CD4-positive, alpha-beta T cell treated with Interleukin-6 for 4 hours (primary cell): ENCODE results near the gene ZNF225.
"Not testable (repeated sequence)": the region's sequence is repeated elsewhere in the genome, so short reads cannot be mapped to it uniquely, and the experiment has no call there.

Source experiments
- DNase-seq: peaks from one replicate; pipeline ENCODE4 v3.0.0-alpha.2; 2020; ENCODE audit warnings: mixed read lengths

The ZNF225 gene

DNA sequence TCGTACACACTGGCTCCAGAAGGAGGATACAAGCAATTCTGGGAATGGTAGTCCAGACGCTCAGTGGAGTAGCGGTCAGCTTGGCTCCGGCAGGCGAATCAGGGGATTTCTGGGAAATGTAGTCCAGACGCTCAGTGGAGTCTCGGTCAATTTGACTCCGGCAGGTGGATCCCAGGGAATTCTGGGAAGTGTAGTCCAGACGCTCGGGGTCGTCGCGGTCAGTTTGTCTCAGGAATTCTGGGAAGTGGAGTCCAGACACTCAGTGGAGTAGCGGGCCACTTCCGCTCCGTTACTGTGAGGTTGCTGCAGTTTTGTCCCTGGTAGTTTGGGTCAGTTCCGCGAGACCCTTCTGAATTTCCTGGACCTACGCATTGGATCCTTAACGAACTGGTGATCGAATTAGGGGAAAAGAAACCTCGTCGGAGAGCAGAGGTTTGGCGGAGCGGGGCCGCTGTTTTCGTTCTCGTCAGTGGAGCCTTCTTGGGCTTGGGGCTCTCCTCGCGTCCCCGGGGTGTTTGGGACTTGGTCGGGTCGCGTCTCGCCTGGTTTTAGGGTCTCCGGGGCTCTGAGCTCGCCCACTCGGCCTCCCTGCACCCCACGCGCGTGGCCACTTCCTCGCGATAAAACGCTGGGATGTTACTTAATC lies at the start of gene ZNF225:
Gene ZNF225, plus strand, starts transcription at position 262 of the 646 bp plus-strand sequence. CDS start 2,429 bp downstream, outside the sequence.
- peak; percentile 87 for DNase-seq

DNA sequence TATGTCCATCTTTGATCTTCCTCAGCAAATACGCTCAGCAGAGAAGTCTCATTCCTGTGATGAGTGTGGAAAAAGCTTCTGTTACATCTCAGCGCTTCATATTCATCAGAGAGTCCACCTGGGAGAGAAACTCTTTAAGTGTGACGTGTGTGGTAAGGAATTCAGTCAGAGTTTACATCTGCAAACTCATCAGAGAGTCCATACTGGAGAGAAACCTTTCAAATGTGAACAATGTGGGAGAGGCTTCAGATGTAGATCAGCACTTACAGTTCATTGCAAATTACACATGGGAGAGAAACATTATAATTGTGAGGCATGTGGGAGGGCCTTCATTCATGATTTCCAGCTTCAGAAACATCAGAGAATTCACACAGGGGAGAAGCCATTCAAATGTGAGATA lies 46.9 kb upstream of the ZNF225 start:
- no peak for DNase-seq

DNA sequence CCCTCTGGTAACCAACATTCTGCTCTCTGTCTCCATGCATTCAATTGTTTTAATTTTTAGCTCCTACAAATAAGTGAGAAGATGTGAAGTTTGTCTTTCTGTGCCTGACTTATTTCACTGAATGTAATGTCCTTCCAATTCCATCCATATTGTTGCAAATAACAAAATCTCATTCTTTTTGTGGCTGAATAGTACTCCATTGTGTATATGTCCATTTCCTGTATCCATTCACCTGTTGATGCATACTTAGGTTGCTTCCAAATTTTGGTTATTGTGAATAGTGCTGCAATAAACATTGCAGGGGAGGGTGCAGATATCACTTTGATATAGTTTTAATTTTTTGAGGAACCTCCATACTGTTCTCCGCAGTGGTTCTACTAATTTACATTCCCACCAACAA lies 43.8 kb upstream of the ZNF225 start:
- DNase-seq: no peak

DNA sequence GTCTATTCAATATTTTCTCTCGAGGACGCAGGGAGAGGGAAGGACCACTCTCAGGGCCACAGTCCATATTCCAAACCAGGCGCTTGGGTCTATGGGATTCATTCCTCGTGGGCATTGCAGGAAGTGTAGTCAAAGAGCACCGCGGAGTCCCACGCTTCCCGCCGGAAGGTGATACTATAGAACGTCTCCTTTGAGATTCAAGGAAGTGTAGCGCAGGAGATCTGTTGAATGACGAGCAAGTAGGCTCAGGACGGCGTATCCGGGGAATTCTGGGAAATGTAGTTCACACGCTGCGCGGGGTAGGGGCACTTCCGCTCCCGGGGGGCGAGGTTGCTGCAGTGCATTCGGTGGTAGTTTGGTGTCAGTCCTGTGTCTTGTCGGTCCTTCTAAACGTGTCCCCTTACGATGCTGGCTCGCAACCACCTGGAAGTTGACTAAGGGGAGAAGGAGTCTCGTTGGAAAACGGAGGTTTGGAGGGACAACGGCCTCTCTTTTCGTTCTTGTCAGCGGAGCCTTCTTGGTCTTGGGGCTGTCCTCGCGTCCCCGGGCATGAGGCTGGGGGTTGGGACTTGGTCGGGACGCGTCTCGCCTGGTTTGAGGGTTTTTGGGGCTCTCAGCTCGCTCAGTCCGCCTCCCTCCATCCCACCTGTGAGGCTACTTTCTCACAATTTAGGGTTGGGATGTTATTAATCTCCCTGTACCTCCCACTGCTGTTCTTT lies 41.2 kb upstream of the ZNF225 start, which contains the start of gene ZNF284:
Gene ZNF284, plus strand, starts transcription at position 336 of the 719 bp plus-strand sequence. CDS start 4,231 bp downstream, outside the sequence.
- DNase-seq: peak; percentile 88

DNA sequence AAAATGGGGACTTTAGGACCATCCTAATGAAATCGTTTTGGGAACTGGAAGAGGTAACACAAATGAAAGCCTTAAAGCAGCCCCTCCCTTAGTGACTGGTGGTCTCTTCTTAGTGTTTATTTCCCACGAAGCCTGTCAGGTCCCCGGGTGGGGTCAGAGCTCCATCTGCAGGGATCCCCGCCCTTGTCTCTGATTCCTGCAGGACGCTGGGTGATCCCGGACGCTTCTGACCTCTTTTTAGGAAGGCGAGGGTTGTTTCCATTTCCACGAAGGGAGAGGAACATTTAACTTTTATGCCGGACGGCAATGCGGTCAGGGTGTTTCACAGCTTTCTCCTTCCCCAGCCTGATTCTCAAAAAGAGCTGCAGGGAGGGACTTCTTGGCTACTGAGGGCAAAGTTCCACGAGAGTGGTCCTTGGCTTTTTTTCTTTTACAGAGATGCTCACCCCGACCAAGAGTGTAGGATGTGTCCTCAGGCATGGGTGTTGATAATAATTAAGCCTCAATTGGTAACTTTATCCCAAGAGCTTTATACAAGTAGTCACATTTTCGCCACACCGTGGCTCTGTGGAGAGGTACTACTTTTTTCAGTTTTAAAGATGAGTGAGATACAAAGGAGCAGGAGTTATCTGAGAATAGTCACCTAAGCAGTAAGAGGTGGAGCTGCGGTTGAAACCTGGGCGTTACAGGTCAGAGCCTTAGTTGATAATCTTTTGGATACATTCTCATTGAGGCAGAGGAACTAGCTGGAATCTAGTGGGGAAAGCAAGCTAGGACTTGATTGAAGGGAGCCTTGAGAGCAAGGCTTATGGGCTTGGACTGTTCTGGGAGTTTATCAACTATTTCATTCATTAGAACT lies 40.4 kb upstream of the ZNF225 start:
- no peak for DNase-seq

DNA sequence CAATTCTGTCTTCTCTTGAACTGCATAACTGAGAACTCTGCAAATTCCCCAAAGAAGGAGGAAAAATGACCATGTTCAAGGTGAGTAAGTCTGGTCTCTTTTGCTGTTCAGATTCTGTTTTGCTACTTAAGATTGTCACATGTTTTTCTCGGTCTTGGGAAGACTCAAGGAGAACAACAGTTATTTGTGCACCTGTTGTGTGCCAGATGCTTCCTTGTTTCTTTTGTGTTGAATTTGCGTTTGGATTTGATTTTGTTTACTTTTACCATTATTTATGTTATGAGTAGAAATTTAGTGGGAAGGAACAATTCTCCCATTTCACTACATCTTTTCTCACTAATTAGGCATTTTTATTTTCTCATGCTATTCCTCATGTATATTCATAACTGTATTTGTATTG lies 36.9 kb upstream of the ZNF225 start:
- DNase-seq: no peak

DNA sequence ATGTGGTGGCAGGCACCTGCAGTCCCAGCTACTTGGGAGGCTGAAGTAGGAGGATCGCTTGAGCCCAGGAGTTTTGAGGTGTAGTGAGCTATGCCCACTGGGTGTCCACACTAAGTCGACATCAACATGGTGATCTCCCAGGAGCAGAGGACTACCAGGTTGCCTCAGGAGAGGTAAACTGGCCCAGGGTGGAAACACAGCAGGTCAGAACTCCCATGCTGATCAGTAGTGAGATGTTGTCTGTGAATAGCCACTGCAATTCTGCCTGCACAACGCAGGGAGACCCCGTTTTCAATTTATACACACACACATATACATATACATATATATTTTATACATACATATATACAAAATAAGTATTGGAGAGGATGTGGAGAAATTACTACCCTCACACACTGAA lies 21.1 kb upstream of the ZNF225 start:
- no peak for DNase-seq

DNA sequence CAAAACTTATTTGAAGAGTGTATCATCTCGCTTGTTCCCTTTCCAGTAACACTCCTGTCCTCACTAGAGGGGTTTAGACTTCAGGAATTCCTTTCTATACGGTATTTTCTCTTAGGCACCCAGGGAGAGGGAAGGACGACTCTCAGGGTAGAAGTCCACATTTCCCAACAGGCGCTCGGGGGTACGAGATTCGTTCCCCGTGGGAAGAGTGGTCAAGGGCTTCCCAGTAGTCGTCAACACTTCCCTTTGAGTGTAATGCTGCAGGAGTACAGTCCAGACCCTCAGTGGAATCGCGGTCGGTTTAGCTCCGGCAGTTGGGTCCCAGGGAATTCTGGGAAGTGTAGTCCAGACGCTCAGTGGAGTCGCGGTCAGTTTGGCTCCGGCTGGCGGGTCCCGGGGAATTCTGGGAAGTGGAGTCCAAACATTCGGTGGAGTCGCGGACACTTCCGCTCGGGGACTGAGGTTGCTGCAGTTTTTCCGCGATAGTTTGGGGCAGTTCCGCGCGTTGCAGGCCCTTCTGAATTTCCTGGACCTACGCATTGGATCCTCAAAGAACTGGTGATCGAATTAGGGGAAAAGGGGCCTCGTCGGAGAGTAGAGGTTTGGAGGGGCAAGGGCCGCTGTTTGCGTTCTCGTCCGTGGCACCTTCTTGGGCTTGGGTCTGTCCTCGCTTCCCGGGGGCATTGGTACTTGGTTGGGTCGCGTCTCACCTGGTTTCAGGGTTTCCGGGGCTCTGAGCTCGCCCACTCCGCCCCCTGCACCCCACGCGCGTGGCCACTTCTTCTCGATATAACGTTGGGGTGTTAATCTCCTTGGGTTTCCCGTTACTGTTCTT lies 19.1 kb upstream of the ZNF225 start, which contains the start of gene ZNF224:
Gene ZNF224, plus strand, starts transcription at position 431 of the 835 bp plus-strand sequence. CDS start 3,513 bp downstream, outside the sequence.
- peak; percentile 82 for DNase-seq

DNA sequence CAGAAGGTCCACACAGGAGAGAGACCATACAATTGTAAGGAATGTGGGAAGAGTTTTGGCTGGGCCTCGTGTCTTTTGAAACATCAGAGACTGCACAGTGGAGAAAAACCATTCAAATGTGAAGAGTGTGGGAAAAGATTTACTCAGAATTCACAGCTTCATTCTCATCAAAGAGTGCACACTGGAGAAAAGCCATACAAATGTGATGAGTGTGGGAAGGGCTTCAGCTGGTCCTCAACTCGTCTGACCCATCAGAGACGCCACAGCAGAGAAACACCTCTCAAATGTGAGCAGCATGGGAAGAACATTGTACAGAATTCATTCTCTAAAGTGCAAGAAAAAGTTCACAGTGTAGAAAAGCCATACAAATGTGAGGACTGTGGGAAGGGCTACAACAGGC lies 5.4 kb upstream of the ZNF225 start:
- DNase-seq: no peak

DNA sequence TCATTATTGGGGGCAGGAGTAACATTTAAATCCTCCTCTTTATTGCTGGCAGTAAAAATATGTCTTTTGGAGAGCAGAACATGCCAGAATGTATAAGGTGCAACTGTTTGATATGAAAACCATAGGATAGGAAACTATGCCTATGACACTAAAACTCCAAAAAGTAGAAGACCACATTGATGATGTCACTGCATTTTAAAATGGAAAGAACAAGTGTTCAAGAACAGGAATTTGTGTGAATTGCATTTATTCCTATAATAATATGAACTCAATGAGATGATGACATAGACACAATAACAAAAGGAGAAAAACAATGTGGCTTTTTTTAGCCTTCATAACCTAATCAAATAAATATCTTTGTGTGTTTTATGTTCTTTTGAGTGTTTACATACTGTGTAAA lies 3.7 kb upstream of the ZNF225 start:
- no peak for DNase-seq

DNA sequence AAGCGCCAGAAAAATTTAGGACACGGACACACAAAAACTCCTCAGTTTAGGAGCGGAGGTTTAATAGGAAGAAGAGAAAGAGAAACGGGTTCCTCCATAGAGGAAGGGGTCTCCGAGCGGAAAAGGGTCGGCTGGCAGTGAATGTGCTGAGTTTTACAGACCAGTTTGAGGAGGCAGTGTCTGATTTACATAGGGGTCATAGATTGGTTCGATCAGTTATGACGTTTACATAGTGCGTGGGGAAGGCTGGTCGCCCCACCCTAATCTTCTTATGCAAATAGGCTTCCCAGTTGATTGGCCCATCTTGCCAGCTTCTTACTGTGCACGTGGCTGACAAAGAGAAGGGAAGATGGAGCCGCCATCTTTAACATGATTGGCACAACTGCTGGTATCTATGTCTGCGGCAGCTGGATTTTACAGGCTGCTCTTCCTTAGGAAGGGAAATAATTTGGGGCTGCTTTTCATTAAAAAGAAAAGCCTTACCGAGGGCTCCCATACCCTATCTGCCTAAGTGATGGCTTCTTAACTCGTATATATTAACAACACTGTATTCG lies 1.2 kb upstream of the ZNF225 start:
- DNase-seq: no peak

DNA sequence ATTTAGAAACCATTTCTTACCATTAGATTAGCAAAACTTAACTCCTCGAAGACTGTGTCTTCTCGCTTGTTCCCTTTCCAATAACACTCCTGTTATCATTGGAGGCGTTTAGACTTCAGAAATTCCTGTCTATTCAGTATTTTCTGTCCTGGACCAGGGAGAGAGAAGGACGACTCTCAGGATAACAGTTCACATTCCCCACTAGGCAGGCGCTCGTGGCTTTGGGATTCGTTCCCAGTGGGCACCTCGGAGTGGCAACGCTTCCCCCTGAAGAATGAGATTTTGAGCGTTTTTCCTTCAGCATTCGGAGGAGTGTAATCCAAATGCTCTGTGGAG lies 429 bp upstream of the ZNF225 start:
- DNase-seq: no peak

DNA sequence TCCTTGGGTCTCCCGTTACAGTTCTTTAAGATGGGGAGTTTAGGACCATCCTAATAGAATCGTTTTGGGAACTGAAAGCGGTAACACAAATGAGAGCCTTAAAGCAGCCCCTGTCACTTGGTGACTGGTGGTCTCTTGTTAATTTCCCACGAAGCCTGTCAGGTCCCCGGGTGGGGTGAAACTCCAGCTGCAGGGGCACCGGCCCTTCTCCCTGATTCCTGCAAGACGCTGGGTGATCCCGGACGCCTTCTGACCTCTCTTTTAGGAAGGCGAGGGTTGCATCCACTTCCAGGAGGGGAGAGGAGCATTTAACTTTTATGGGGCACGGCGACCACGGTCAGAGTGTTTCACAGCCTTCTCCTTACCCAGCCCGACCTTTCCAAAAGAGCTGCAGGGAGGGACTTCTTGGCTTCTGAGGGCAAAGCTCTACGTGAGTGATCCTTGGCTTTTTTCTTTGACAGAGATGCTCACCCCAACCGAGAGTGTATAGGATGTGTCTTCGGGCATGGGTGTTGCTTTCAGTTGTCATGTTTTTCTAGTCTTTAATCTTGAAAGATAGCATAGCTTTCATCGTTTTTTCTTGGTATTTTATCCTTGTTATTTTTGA lies 688 bp downstream of the ZNF225 start:
- DNase-seq: no peak

DNA sequence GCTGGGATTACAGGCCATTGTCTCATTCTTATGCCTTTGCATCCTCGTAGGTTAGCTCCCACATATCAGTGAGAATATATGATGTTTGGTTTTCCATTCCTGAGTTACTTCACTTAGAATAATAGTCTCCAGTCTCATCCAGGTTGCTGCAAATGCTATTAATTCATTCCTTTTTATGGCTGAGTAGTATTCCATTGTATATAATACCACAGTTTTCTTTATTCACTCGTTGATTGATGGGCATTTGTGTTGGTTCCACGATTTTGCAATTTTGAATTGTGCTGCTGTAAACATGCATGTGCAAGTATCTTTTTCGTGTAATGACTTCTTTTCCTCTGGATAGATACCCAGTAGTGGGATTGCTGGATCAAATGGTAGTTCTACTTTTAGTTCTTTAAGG lies 8.0 kb downstream of the ZNF225 start:
- DNase-seq: not testable (repeated sequence)

DNA sequence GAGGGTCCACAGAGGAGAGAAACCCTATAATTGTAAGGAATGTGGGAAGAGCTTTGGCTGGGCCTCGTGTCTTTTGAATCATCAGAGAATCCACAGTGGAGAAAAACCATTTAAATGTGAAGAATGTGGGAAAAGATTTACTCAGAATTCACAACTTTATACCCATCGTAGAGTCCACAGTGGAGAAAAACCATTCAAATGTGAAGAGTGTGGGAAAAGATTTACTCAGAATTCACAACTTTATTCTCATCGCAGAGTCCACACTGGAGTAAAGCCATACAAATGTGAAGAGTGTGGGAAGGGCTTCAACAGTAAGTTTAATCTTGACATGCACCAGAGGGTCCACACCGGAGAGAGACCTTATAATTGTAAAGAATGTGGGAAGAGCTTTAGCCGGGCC lies 18.8 kb downstream of the ZNF225 start:
- no peak for DNase-seq

DNA sequence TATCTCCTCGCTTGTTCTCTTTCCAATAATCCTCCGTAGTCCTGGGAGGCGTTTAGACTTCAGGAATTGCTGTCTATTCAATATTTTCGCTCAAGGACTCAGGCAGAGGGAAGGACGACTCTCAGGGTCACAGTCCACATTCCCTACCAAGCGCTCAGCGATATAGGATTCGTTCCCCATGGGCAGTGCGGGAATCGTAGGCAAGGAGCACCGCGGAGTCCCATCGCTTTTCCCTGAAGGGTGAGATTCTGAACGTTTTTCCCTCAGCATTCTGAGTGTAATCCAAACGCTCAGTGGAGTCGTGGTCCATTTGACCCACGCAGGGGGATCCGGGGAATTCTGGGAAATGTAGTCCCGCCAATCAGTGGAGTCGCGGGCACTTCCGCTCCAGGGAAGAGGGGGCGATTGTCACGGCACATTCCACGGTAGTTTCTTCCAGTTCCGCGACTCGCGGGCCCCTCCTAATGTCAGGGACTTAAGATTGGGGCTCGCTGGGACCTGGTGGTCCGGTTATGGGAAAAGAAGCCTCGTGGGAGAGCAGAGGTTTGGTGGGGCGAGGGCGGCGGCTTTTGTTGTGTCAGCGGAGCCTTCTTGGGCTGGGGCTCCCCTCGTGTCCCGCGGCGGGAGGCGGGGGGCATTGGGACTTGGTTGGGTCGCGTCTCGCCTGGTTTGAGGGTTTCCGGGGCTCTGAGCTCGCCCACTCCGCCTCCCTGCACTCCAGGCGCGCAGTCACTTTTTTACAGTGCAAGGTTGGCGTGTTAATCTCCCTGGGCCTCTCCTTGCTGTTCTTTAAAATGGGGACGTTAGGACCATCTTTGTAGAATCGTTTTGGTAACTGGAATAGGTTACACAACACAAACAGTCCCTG lies 28.2 kb downstream of the ZNF225 start, which contains the start of gene ZNF234:
Gene ZNF234, plus strand, starts transcription at position 364 of the 868 bp plus-strand sequence. CDS start 3,079 bp downstream, outside the sequence.
- DNase-seq: peak; percentile 79

DNA sequence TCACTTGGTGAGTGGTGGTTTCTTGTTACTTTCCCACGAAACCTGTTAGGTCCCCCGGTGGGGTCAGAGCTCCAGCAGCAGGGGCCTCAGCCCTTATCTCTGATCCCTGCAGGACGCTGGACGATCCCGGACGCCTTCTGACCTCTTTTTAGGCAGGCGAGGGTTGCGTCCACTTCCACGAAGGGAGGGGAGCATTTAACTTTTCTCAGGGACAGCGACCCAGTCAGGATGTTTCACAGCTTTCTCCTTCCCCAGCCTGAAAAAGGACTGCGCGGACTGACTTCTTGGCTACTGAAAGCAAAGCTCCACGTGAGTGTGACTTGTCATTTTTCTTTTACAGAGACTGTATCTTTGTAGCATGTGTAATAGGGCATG lies 28.8 kb downstream of the ZNF225 start:
- peak; percentile 2 for DNase-seq

DNA sequence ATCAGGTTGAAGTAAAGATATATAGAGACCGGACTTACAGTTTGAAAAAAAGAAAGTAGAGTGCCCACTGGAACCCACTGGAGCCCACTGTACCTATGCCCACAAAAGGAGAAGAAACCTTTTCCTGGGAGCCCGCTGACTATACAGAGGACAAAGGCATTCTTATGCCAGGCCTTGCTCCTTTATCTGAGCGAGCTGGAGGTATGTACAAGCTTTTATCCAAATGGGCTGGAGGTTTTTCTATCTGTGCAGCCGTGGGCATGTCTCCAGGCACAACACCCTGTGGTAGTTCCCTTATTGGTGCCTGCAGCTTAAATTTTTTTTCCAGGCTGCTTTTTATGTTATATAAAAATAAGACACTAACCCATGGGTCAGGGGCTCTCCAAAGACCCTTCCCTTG lies 36.6 kb downstream of the ZNF225 start:
- no peak for DNase-seq

DNA sequence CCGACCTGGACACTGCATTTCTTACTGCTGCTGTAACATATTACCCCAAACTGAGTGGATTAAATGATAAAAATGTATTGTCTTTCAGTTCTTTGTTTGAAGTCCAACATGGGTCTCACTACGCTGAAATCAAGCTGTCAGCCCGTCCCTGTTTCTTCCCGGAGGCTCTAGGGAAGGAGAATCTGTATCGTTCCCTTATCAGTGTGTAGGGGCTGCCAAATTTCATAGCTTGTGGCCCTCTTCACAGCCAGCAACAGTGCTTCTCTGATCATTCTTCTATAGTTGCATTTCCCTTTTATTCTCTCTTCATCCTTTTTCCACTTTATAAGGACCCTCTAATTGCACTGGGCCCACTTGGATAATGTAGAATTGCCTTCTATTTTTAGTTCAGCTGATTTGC lies 38.3 kb downstream of the ZNF225 start:
- DNase-seq: no peak

DNA sequence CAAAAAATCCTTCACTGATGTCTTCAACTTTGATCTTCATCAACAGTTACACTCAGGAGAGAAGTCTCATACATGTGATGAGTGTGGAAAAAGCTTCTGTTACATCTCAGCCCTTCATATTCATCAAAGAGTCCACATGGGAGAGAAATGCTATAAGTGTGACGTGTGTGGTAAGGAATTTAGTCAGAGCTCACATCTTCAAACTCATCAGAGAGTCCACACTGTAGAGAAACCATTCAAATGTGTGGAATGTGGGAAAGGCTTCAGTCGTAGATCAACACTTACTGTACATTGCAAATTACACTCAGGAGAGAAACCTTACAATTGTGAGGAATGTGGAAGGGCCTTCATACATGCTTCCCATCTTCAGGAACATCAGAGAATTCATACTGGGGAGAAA lies 43.3 kb downstream of the ZNF225 start:
- DNase-seq: no peak

DNA sequence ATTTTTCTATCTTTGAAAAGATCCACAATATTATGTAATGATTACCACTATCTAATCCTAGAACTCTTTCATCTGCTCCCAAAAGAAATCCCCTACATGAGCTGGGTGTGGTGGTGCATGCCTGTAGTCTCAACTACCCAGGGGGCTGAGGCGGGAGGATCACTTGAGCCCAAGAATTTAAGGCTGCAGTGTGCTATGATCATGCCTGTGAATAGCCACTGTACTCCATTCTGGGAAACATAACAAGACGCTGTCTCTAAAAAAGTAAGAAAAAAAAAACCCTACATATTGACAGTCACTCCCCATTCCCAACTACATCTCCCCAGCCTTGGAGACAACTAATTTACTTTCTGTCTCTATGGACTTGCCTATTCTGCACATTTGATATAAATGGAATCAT lies 50.6 kb downstream of the ZNF225 start:
- no peak for DNase-seq
